ENCODE measurements around the gene KLHL5.

GRCh38 chr4:39083164-39083563 is 21.1 kb downstream of the KLHL5 start:
- TF ChIP-seq CTCF (IDR thresholded peaks at IDR 0.05 in 4 of 5, conservative IDR thresholded peaks at IDR 0.05 in 1 of 5), result no peak
- TF ChIP-seq POLR2A (IDR thresholded peaks at IDR 0.05), result no peak

All from gastrocnemius medialis (tissue), 4 donors.